Kidney tubule cell (primary cell): ENCODE results near the gene SLC6A17.
A peak's percentile ranks its signal among the peaks of the same experiment; 100 is the strongest.

ENCODE experiments used
- DNase-seq: peaks from one replicate; pipeline ENCODE4 v3.0.0-alpha.2; 2018; ENCODE audit warnings: low spot score

SLC6A17 gene

GRCh38 chr1:110205156-110205555 lies 54.9 kb downstream of the SLC6A17 start:
- DNase-seq, result no peak

GRCh38 chr1:110205591-110206155 lies 55.4 kb downstream of the SLC6A17 start:
- DNase-seq, result peak; percentile 65

GRCh38 chr1:110206261-110206920 lies 56.1 kb downstream of the SLC6A17 start:
- no peak for DNase-seq

GRCh38 chr1:110207831-110208230 lies 57.5 kb downstream of the SLC6A17 start:
- peak; percentile 57 for DNase-seq

GRCh38 chr1:110208916-110209645 lies 58.8 kb downstream of the SLC6A17 start:
- no peak for DNase-seq

DNA sequence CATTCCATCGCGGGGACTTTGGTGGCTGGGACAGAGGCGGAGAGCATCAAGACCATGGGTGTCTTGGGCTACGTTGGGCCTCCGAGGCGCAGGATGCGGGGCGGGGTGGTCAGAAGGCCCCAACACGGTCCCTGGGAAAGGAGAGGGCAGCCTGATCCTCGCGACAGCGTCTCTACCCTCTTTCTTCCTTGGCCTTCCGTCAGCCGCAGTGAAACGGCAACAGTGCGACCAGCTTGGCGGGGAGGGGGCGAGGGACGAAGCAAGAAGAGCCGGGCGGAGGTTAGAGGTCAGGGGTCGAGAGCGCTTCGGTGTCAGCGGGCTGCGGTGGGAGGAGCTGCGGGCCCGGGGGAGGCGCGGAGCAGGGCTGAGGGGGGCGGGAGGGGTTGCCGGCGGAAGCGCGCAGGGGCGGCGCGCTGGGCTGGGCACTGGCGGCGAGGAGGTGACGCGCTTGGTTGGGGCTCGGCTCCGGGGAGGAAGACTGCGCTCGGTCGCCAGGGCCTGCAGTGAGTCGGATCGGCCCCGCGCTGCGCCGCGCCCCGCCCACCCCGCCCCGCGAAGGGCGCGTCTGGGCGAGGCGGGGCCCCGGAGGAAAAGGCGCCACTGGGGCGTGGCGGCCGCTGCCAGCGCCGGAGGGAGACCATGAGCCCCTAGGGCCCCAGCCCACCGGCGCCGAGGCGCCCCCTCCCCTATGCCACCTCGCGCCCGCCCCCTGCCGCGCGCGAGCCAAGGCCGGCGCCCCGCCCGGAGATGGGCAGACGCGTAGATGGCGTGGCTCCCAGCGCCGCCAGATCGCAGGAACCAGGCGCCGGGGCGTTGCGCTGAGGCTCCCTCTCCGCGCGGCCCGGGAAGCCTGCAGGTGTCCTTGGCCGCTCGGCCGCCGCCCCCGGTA lies 59.7 kb downstream of the SLC6A17 start, which contains the start of gene KCNC4:
Gene KCNC4 (plus strand): TSS at position 600 of the 889 bp plus-strand sequence. CDS start 1,186 bp downstream, outside the sequence.
- peak; percentile 87 for DNase-seq

DNA sequence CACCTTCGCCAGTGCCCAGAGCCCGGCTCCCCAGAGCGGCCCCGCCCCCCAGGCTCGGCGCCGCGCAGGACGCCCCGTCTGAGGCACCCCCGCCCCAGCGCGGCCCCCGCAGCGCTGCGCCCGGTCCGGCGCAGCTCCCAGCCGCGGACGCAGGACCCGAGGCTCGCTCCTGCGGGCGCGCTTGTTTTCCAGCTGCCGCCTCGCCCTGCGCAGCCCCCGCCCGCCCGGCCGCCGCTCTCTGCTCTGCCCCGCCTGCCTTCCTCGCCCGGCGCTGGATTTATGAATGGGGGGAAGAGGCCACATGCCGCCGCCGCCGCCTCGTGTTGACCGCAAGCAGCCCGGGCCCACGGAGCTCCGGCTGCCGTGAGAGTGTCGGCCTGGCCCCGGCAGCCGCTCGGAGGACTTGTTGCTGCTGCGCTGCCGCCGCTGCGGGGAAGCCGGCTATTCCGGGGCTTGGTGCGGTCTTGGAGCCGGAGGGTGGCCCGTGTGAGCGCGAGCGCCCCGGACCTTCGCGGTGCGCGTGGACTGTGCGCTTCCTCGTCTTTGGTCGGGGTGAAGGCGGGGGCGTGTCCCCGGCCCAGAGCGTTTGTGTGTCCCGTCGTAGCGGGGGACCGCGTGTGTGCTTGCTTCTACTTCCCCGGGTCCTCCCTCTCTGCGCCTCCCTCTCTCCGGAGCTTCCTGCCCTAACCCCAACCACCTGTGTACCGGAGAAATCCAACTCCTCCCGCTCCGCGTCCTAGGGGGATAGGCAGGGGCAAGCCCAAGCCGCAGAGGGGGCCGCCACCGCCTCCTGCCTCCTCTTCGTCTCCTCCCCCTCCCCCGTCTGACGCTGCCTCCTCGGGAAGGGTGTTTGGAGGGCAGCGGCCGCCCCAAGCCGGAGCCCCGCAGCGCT lies 60.6 kb downstream of the SLC6A17 start:
- DNase-seq, result peak; percentile 51

DNA sequence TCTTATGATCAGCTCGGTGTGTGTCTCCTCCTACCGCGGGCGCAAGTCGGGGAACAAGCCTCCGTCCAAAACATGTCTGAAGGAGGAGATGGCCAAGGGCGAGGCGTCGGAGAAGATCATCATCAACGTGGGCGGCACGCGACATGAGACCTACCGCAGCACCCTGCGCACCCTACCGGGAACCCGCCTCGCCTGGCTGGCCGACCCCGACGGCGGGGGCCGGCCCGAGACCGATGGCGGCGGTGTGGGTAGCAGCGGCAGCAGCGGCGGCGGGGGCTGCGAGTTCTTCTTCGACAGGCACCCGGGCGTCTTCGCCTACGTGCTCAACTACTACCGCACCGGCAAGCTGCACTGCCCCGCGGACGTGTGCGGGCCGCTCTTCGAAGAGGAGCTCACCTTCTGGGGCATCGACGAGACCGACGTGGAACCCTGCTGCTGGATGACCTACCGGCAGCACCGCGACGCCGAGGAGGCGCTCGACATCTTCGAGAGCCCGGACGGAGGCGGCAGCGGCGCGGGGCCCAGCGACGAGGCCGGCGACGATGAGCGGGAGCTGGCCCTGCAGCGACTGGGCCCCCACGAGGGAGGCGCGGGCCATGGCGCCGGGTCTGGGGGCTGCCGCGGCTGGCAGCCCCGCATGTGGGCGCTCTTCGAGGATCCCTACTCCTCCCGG lies 61.3 kb downstream of the SLC6A17 start:
- no peak for DNase-seq

GRCh38 chr1:110212169-110213142 lies 62.2 kb downstream of the SLC6A17 start:
- DNase-seq, result no peak

GRCh38 chr1:110213143-110213540 lies 62.8 kb downstream of the SLC6A17 start:
- no peak for DNase-seq

DNA sequence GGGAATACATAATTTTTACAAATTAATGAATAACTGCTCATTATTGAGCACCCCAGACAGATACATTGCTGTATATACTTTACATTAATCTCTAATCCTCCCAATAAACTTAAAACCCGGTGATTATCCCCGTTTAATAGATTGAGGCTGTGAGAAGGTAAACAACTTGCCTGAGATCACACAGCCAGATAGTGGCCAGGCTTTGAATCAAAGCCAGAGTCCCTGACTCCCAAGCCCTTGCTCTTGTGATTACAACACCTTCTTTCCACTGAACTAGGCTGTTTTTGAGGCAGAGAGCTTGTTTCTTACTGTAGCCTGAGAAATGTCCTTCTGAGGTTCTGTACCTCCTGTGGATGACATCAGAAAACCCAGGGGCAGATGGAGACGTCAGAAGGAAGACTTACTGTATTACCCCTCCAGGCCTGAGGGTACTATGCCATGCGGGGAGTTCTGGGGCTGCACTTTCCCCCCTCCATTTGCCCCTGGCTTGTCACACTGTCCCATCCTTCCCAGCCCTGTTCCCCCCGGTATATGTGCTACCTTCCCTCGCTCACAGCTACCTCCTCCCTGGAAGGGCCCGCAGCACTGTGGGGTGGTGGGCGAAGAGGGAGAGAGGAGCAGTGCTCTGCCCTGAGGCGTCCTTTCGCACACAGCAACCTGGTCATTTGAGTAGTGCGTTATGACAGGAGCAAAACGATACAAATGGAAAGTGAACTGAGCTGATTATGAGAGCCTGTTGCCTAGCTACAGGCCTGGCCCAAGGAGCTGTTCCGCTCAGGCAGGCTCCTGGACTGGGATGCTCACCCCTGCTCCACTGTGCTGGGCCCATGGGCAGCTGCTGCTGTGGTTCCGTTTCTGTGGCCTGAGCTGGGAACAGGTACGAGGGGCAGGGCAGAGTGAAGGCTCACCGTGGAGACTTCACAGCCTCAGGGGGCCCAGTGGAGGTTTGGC lies 64.4 kb downstream of the SLC6A17 start:
- DNase-seq, result no peak

GRCh38 chr1:110215621-110216515 lies 65.6 kb downstream of the SLC6A17 start:
- DNase-seq, result no peak

- no peak for DNase-seq
These were observed 66.7 kb downstream of the SLC6A17 start for GRCh38 chr1:110216844-110217444.

GRCh38 chr1:110218137-110218536 lies 67.8 kb downstream of the SLC6A17 start:
- DNase-seq, result no peak

- no peak for DNase-seq
These were observed 68.4 kb downstream of the SLC6A17 start for GRCh38 chr1:110218739-110219138.

DNA sequence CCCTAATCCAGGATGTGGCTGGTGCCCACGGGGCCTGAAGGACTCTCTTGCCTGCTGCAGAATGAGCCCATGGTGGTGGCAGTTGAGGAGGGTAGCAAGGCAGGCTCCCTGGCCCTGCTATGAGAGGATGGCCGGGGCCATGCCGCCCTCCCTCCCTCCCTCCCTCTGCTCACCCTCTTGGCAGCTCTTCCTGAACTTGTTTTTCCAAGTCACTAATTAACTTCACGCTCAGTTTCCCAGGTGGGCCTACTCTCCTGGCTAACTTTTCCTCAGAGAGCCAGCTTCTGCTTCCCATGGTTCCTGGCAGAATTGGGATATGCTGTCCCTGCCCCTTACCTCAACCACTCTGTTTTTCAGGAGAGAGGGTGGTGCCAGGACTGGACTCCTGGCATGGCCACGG lies 70.0 kb downstream of the SLC6A17 start:
- DNase-seq, result peak; percentile 46

- no peak for DNase-seq
These were observed 70.8 kb downstream of the SLC6A17 start for GRCh38 chr1:110221119-110221518.
